Ovary (tissue), 9 donors: ENCODE measurements around the gene STUM. TPM values are rescaled to one million over a fixed set of nuclear protein-coding genes. Genes with fewer than 3 reads are reported as not detected.

Experiments used
- DNase-seq, 5 donors: peaks; one replicate each; pipeline ENCODE4 v3.0.0-alpha.2; 2019 to 2020
- H3K27ac ChIP-seq, 2 donors: fragments of 200-600 bp; one replicate each; pipeline versions ENCODE4 v1.5.1 to v1.8.0; 2019 to 2022
- H3K27me3 ChIP-seq: fragments of 200-600 bp; one replicate; pipeline ENCODE4 v1.8.0; 2022
- H3K36me3 ChIP-seq: fragments of 200-600 bp; sonication (generic); one replicate; pipeline ENCODE4 v1.5.1; 2019
- H3K4me1 ChIP-seq: one replicate; pipeline ENCODE4 v1.8.1; 2013; ENCODE audit warnings: mild to moderate bottlenecking, moderate library complexity; ENCODE audit not compliant: insufficient read depth
- H3K4me3 ChIP-seq: fragments of 200-600 bp; sonication (generic); one replicate; pipeline ENCODE4 v1.5.1; 2017
- H3K9me3 ChIP-seq, 2 donors: fragments of 200-600 bp in 1 of 2; sonication (generic) in 1 of 2; one replicate each; pipeline versions ENCODE4 v1.5.1 to v1.8.1; 2013 to 2019; ENCODE audit warnings: mild to moderate bottlenecking in 1 of 2, moderate library complexity in 1 of 2
- CTCF ChIP-seq, 3 donors: fragments of 450-650 bp in 2 of 3; fragments of 200-600 bp in 1 of 3; IDR thresholded peaks; one replicate each; pipeline versions ENCODE4 v1.5.1 to v1.8.0; 2016 to 2022; ENCODE audit warnings: antibody characterized with exemption in 3 of 3, mild to moderate bottlenecking in 1 of 3
- EP300 ChIP-seq: sonication (generic); formaldehyde crosslinking; IDR thresholded peaks from one replicate; pipeline ENCODE4 v1.6.1; 2017; ENCODE audit warnings: antibody characterized with exemption
- POLR2A ChIP-seq: fragments of 450-650 bp; IDR thresholded peaks from one replicate; pipeline ENCODE4 v1.6.1; 2017; ENCODE audit warnings: antibody characterized with exemption, mild to moderate bottlenecking, moderate library complexity
- WGBS, 3 donors: extraction: QIAGEN DNeasy Blood & Tissue Kit in 1 of 3; methylation state at CpG; one replicate each; pipeline versions ENCODE4 v1.1.5 to v1.1.7; 2013 to 2017; 5-methylcytosine and 5-hydroxymethylcytosine counted together
- intact Hi-C, 4 donors: fragments of 100-400 bp; cut with DNase I; formaldehyde crosslinking; loops; one replicate each; pipeline versions ENCODE4 v1.11.0 to v1.15.1; 2022 to 2023
- polyA plus RNA-seq, 2 donors: library from polyadenylated mRNA; stranded (reverse); fragments of 200-250 nt in 1 of 2; fragments of 350-450 nt in 1 of 2; fragmentation: Illumina TruSeq in 1 of 2; extraction: RNeasy Lipid Tissue Mini Kit (QIAGEN cat#74804) in 1 of 2; gene quantifications; one replicate each; pipeline ENCODE4 v1.2.3, GENCODE V29; 2013 to 2014
- total RNA-seq, 7 donors: library from RNA; depleted of rRNA in 2 of 7; stranded (reverse); fragments of >200 nt in 2 of 7; fragmentation: NEBNext Ultra II Directional in 3 of 7; extraction: Animal tissue kit (Norgen Biotek cat#: 25700) in 3 of 7; gene quantifications; one replicate each; pipeline versions ENCODE4 v1.1.0 to v1.2.4, GENCODE V29; 2016 to 2023
- donor health status: DM: no; HTN: no; CAD: no; lungs with moderate emphysema.
- donor health status: DM: no; HTN: no; CAD: no.
- donor health status: Bipolar disorder and iron deficiency.
- donor health status: DM: yes; HTN: yes; CAD: no.
- donor health status: DM: no; HTN: no; CAD: no.
- donor health status: DM: yes; HTN: yes; CAD: no.

STUM gene
- total and polyA plus RNA-seq, 9 donors, result 0.24 to 6.1 (median 2.5) TPM

GRCh38 chr1:226657895-226658545 lies 109.5 kb downstream of the STUM start:
- no peaks in the 10 kb centered on the region for H3K9me3 ChIP-seq
- H3K27me3 ChIP-seq, result no peaks in the 10 kb centered on the region
- H3K4me1 ChIP-seq, result peaks cover 30% of the 10 kb centered on the region
- TF ChIP-seq CTCF (IDR thresholded peaks at IDR 0.05) (no peak), EP300 (no peak), POLR2A (no peak)
- no peak overlapping the region for H3K4me3 ChIP-seq
- H3K27ac ChIP-seq, result no peak overlapping the region
- intact Hi-C loops, result loop anchor here in 1 of 4 donors (5.0 kb wide), 1 partner anchor 79 kb away; the partner anchor contains the start of gene ITPKB
- H3K36me3 ChIP-seq, result no peaks in the 10 kb centered on the region
- 64 to 81% (median 75%) methylated on average over 10 of the region's 10 CpGs for WGBS, 3 donors
- no peak for DNase-seq

GRCh38 chr1:226658546-226659125 lies 110.1 kb downstream of the STUM start:
- 92 to 97% (median 93%) methylated on average over 21 to 22 of the region's 22 CpGs for WGBS, 3 donors
- Histone ChIP-seq H3K9me3 (no peaks in the 10 kb centered on the region), H3K4me1 (peaks cover 37% of the 10 kb centered on the region), H3K27me3 (no peaks in the 10 kb centered on the region), H3K27ac (no peak overlapping the region), H3K36me3 (no peaks in the 10 kb centered on the region), H3K4me3 (no peak overlapping the region)
- DNase-seq, result no peak
- intact Hi-C loops, result loop anchor here in 1 of 4 donors (5.0 kb wide), 1 partner anchor 79 kb away; the partner anchor contains the start of gene ITPKB
- TF ChIP-seq EP300 (no peak), CTCF (IDR thresholded peaks at IDR 0.05) (no peak), POLR2A (no peak)

Other genes with a start within 250 kb of the STUM start
- 1 to 10 TPM; 3.7 to 8.6 (median 4.9) TPM for gene LIN9, start 239.6 kb upstream of the STUM start, total RNA-seq
- gene LIN9, start 239.6 kb upstream of the STUM start, polyA plus RNA-seq, result 1 to 10 TPM; 3.1 to 4.3 TPM
- 10 to 100 TPM; 35.9 to 71.4 (median 63.1) TPM for gene PARP1, start 140.7 kb upstream of the STUM start, total RNA-seq
- gene PARP1, start 140.7 kb upstream of the STUM start, polyA plus RNA-seq, result 10 to 100 TPM; 24.7 to 74.6 TPM
- 10 to 100 TPM; 13.6 to 43.2 (median 20.5) TPM for gene ITPKB, start 190.5 kb downstream of the STUM start, total RNA-seq
- gene ITPKB, start 190.5 kb downstream of the STUM start, polyA plus RNA-seq, result 10 to 100 TPM; 11.3 to 19.5 TPM